SK-N-SH (cell line): ENCODE results near the gene BAHCC1. TPM values are rescaled to one million over a fixed set of nuclear protein-coding genes. Genes with fewer than 3 reads are reported as not detected.

Experiments used
- CTCF ChIA-PET: fragments of 300-600, 350-600 bp; formaldehyde crosslinking; extraction: SDS; loops from one replicate; lab custom pipeline; 2021; lab: Yijun Ruan, JAX
- POLR2A ChIA-PET: fragments of 350-600 bp; sonication (Branson Sonifier 250); formaldehyde crosslinking; extraction: SDS; loops from one replicate; lab custom pipeline; 2020; ENCODE audit warnings: antibody characterized with exemption, inconsistent platforms; lab: Yijun Ruan, JAX
- DNase-seq: peaks from one replicate; pipeline ENCODE4 v3.0.0; 2012
- H2AFZ ChIP-seq: fragments of 200-600 bp; sonication (generic); 2 replicates; pipeline ENCODE4 v1.8.1; 2016; ENCODE audit warnings: antibody characterized with exemption, mild to moderate bottlenecking, low read depth
- H3F3A ChIP-seq: fragments of 200-600 bp; sonication (generic); replicated peaks from 2 replicates; pipeline ENCODE3; 2016; ENCODE audit warnings: antibody characterized with exemption, mild to moderate bottlenecking; ENCODE audit not compliant: insufficient read depth
- H3K27ac ChIP-seq, 2 experiments: fragments of 200-500 bp in 1 of 2; fragments of 200-600 bp in 1 of 2; sonication (Bioruptor generic) in 1 of 2; sonication (generic), shearing (Covaris generic) in 1 of 2; 2 replicates each; pipeline versions ENCODE4 v1.5.1 to v1.6.1; 2014 to 2016; ENCODE audit warnings: low read depth in 2 of 2, inconsistent platforms in 1 of 2, low read length in 1 of 2, mild to moderate bottlenecking in 1 of 2, mixed read lengths in 1 of 2
- H3K27me3 ChIP-seq: fragments of 200-600 bp; sonication (generic), shearing (Covaris generic); 2 replicates; pipeline ENCODE4 v1.6.1; 2016; ENCODE audit warnings: mixed run types; ENCODE audit not compliant: insufficient read depth
- H3K36me3 ChIP-seq, 2 experiments: fragments of 200-500 bp in 1 of 2; fragments of 200-600 bp in 1 of 2; sonication (Bioruptor generic) in 1 of 2; sonication (generic) in 1 of 2; replicated peaks in 1 of 2; 2 replicates each; pipeline versions ENCODE3 to v1.5.1; 2014 to 2016; ENCODE audit warnings: low read length in 1 of 2, mild to moderate bottlenecking in 1 of 2; ENCODE audit not compliant: insufficient read depth in 2 of 2, control insufficient read depth in 1 of 2
- H3K4me1 ChIP-seq, 2 experiments: fragments of 200-500 bp in 1 of 2; fragments of 200-600 bp in 1 of 2; sonication (Bioruptor generic) in 1 of 2; sonication (generic), shearing (Covaris generic) in 1 of 2; 2 replicates each; pipeline versions ENCODE4 v1.5.1 to v1.6.1; 2014 to 2016; ENCODE audit warnings: low read depth in 1 of 2, low read length in 1 of 2, mixed run types in 1 of 2; ENCODE audit not compliant: insufficient read depth in 2 of 2, control insufficient read depth in 1 of 2
- H3K4me2 ChIP-seq: fragments of 200-600 bp; sonication (generic), shearing (Covaris generic); 2 replicates; pipeline ENCODE4 v1.6.1; 2017; ENCODE audit warnings: mixed run types
- H3K4me3 ChIP-seq, 2 experiments: fragments of 200-500 bp in 1 of 2; fragments of 200-600 bp in 1 of 2; sonication (Bioruptor generic) in 1 of 2; sonication (generic), shearing (Covaris generic) in 1 of 2; 2 replicates each; pipeline versions ENCODE4 v1.5.1 to v1.8.1; 2014 to 2016; ENCODE audit warnings: low read depth in 2 of 2, inconsistent platforms in 1 of 2, low read length in 1 of 2, mild to moderate bottlenecking in 1 of 2, mixed read lengths in 1 of 2, moderate library complexity in 1 of 2
- H3K79me2 ChIP-seq: fragments of 200-600 bp; sonication (generic); 2 replicates; pipeline ENCODE4 v1.8.1; 2017; ENCODE audit warnings: mild to moderate bottlenecking; ENCODE audit not compliant: insufficient read depth
- H3K9ac ChIP-seq: fragments of 200-600 bp; sonication (generic); 2 replicates; pipeline ENCODE4 v1.6.1; 2017; ENCODE audit warnings: mixed run types
- H3K9me2 ChIP-seq: fragments of 200-600 bp; sonication (generic); 2 replicates; pipeline ENCODE4 v1.6.1; 2017; ENCODE audit warnings: mixed run types
- H3K9me3 ChIP-seq: fragments of 200-600 bp; sonication (generic); 2 replicates; pipeline ENCODE4 v1.6.1; 2017; ENCODE audit warnings: mixed run types, mild to moderate bottlenecking, moderate library complexity
- H4K20me1 ChIP-seq: fragments of 200-600 bp; sonication (generic); 2 replicates; pipeline ENCODE4 v1.6.1; 2017; ENCODE audit warnings: mild to moderate bottlenecking, mixed run types; ENCODE audit not compliant: insufficient read depth
- ELF1 ChIP-seq: IDR thresholded peaks from 2 replicates; pipeline ENCODE4 v1.4.0; 2012
- EP300 ChIP-seq, 2 experiments: IDR thresholded peaks; 2 replicates each; pipeline versions ENCODE4 v1.4.0 to v1.6.1; 2012; ENCODE audit warnings: borderline replicate concordance in 1 of 2, low read depth in 1 of 2, low read length in 1 of 2
- EZH2phosphoT487 ChIP-seq: fragments of 200-600 bp; sonication (generic); IDR thresholded peaks from 2 replicates; pipeline ENCODE4 v1.6.1; 2017; ENCODE audit warnings: low read depth, mixed run types, mild to moderate bottlenecking, antibody characterized with exemption, moderate library complexity, borderline replicate concordance
- FOSL2 ChIP-seq: IDR thresholded peaks from 2 replicates; pipeline ENCODE4 v1.4.0; 2012; ENCODE audit warnings: low read depth, mild to moderate bottlenecking, moderate library complexity, borderline replicate concordance
- FOXJ3 ChIP-seq: sonication (generic); formaldehyde crosslinking; IDR thresholded peaks from 2 replicates; pipeline ENCODE4 v1.5.1; 2020; ENCODE audit warnings: mild to moderate bottlenecking, missing genetic modification reagents
- GABPA ChIP-seq: IDR thresholded peaks from 2 replicates; pipeline ENCODE4 v1.4.0; 2012; ENCODE audit warnings: low read depth, mild to moderate bottlenecking
- IRF3 ChIP-seq: fragments of 150-350 bp; IDR thresholded peaks from 2 replicates; pipeline ENCODE4 v1.6.1; 2016; ENCODE audit warnings: mild to moderate bottlenecking, low read depth, low read length
- JUND ChIP-seq: IDR thresholded peaks from 2 replicates; pipeline ENCODE4 v1.4.0; 2012
- MEF2A ChIP-seq: IDR thresholded peaks from 2 replicates; pipeline ENCODE4 v1.4.0; 2012; ENCODE audit warnings: low read depth, borderline replicate concordance
- MXI1 ChIP-seq: IDR thresholded peaks from 2 replicates; pipeline ENCODE4 v1.6.1; 2012; ENCODE audit warnings: mild to moderate bottlenecking, low read depth, low read length, improper control_type of control experiment
- NRF1 ChIP-seq: IDR thresholded peaks from 2 replicates; pipeline ENCODE4 v1.6.1; 2012; ENCODE audit warnings: low read depth, mild to moderate bottlenecking, low read length
- POLR2AphosphoS5 ChIP-seq: IDR thresholded peaks from 2 replicates; pipeline ENCODE4 v1.6.1; 2012; ENCODE audit warnings: low read depth, low read length
- RCOR1 ChIP-seq: fragments of 150-350 bp; IDR thresholded peaks from 2 replicates; pipeline ENCODE4 v1.6.1; 2017; ENCODE audit warnings: antibody characterized with exemption, low read length
- SIN3A ChIP-seq: IDR thresholded peaks from 2 replicates; pipeline ENCODE4 v1.6.1; 2012; ENCODE audit warnings: low read depth, mild to moderate bottlenecking, low read length, moderate library complexity, borderline replicate concordance
- SMC3 ChIP-seq: IDR thresholded peaks from 2 replicates; pipeline ENCODE4 v1.6.1; 2012; ENCODE audit warnings: low read depth, low read length, improper control_type of control experiment
- TCF12 ChIP-seq: IDR thresholded peaks from 2 replicates; pipeline ENCODE4 v1.4.0; 2012
- TEAD4 ChIP-seq: IDR thresholded peaks from 2 replicates; pipeline ENCODE4 v1.4.0; 2012; ENCODE audit warnings: mild to moderate bottlenecking, borderline replicate concordance; ENCODE audit not compliant: insufficient read depth
- YY1 ChIP-seq: IDR thresholded peaks from 2 replicates; pipeline ENCODE4 v1.4.0; 2012; ENCODE audit warnings: low read depth, mild to moderate bottlenecking
- ZBTB33 ChIP-seq: IDR thresholded peaks from 2 replicates; pipeline ENCODE4 v1.4.0; 2012; ENCODE audit warnings: low read depth, borderline replicate concordance
- WGBS: methylation state at CpG from one replicate; pipeline ENCODE4 v1.1.6; 2017; ENCODE audit warnings: low lambda C conversion rate; 5-methylcytosine and 5-hydroxymethylcytosine counted together
- polyA plus RNA-seq, 3 experiments: library from polyadenylated mRNA; depleted of rRNA; stranded (reverse); fragments of >200 nt; gene quantifications; 2 replicates each; pipeline ENCODE4 v1.2.3, GENCODE V29; 2012
- TF ChIP-seq, protein P1 (sequence below): IDR thresholded peaks from 2 replicates; pipeline ENCODE4; 2012
- TF ChIP-seq, protein P2 (sequence below): IDR thresholded peaks from 2 replicates; pipeline ENCODE4 v1.4.0; 2012; ENCODE audit warnings: low read depth, borderline replicate concordance
- TF ChIP-seq, protein P3 (sequence below): IDR thresholded peaks from 2 replicates; pipeline ENCODE4 v1.4.0; 2012; ENCODE audit warnings: low read depth
- TF ChIP-seq, protein P4 (sequence below): fragments of 200-600 bp; sonication (generic); IDR thresholded peaks from 2 replicates; pipeline ENCODE4 v1.6.1; 2017; ENCODE audit warnings: antibody characterized with exemption, mild to moderate bottlenecking, moderate library complexity

The BAHCC1 gene
- polyA plus RNA-seq, 1 of the 3 experiments (the other 2 are of a cell fraction), result 6.4 TPM

DNA sequence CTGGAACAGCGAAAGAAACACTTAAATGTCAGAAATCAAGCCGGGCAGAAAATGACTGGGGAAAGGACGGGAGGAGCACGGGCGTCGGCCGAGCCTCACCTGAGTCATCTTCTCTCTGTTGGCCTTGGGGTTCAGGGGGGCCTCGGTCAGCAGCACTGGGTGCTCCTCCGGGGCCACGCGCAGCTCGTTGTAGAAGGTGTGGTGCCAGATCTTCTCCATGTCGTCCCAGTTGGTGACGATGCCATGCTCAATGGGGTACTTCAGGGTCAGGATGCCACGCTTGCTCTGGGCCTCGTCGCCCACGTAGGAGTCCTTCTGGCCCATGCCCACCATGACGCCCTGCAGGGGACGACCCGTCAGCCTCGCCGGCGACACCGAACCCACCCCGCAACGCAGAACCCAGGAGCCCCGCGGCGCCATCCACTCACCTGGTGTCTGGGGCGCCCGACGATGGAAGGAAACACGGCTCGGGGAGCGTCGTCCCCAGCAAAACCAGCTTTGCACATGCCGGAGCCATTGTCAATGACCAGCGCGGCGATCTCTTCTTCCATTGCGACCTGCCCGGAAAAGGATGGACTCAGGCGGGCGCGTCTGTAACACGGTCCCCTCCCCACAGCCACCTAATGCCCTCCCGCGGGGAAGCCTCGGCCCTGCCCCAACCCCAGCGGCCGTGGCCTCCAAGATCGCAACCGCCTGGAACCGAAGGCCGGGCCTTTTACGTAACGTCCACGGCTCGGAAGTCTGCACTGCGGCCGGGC is 116.7 kb downstream of the BAHCC1 start:
- H3K27ac ChIP-seq, result peak overlapping the region; percentile 67 to 88
- no peaks in the 10 kb centered on the region for H3K9me3 ChIP-seq
- peaks cover 32 to 42% of the 10 kb centered on the region in 2 experiments for H3K36me3 ChIP-seq
- no peaks in the 10 kb centered on the region for H3K27me3 ChIP-seq
- TF ChIP-seq SMC3, result no peak
- no peak; the same call in 1 of the 2 replicates for TF ChIP-seq YY1
- no peak for TF ChIP-seq ZBTB33
- TF ChIP-seq IRF3, result no peak
- TF ChIP-seq TCF12, result no peak
- TF ChIP-seq FOXJ3 (CRISPR knock-in tag), result no peak
- 0 out of 2 replicates have a peak, but pooled peaks have one; percentile 6 for TF ChIP-seq SIN3A
- TF ChIP-seq MEF2A, result no peak
- TF ChIP-seq, protein P1, sequence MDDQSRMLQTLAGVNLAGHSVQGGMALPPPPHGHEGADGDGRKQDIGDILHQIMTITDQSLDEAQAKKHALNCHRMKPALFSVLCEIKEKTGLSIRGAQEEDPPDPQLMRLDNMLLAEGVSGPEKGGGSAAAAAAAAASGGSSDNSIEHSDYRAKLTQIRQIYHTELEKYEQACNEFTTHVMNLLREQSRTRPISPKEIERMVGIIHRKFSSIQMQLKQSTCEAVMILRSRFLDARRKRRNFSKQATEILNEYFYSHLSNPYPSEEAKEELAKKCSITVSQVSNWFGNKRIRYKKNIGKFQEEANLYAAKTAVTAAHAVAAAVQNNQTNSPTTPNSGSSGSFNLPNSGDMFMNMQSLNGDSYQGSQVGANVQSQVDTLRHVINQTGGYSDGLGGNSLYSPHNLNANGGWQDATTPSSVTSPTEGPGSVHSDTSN, result peak; percentile 31; the same call in 1 of the 2 replicates
- no peak for TF ChIP-seq EZH2phosphoT487
- no peak for TF ChIP-seq NRF1
- TF ChIP-seq POLR2AphosphoS5, result peak; percentile 51
- TF ChIP-seq, protein P2, sequence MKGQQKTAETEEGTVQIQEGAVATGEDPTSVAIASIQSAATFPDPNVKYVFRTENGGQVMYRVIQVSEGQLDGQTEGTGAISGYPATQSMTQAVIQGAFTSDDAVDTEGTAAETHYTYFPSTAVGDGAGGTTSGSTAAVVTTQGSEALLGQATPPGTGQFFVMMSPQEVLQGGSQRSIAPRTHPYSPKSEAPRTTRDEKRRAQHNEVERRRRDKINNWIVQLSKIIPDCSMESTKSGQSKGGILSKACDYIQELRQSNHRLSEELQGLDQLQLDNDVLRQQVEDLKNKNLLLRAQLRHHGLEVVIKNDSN, result no peak
- no peak; the same call in 1 of the 2 replicates for TF ChIP-seq TEAD4
- no peak for TF ChIP-seq MXI1
- no peak for TF ChIP-seq ELF1
- TF ChIP-seq, protein P3, sequence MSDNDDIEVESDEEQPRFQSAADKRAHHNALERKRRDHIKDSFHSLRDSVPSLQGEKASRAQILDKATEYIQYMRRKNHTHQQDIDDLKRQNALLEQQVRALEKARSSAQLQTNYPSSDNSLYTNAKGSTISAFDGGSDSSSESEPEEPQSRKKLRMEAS, result no peak
- no peak for TF ChIP-seq FOSL2
- 0 out of 2 replicates have a peak, but pooled peaks have one; percentile 3 for TF ChIP-seq JUND
- no peak for TF ChIP-seq GABPA
- TF ChIP-seq EP300 (IDR thresholded peaks at IDR 0.05; ENCODE audit: borderline replicate concordance in 1 of 2, low read depth in 1 of 2, low read length in 1 of 2), result no peak
- no peak for TF ChIP-seq RCOR1
- TF ChIP-seq, protein P4, sequence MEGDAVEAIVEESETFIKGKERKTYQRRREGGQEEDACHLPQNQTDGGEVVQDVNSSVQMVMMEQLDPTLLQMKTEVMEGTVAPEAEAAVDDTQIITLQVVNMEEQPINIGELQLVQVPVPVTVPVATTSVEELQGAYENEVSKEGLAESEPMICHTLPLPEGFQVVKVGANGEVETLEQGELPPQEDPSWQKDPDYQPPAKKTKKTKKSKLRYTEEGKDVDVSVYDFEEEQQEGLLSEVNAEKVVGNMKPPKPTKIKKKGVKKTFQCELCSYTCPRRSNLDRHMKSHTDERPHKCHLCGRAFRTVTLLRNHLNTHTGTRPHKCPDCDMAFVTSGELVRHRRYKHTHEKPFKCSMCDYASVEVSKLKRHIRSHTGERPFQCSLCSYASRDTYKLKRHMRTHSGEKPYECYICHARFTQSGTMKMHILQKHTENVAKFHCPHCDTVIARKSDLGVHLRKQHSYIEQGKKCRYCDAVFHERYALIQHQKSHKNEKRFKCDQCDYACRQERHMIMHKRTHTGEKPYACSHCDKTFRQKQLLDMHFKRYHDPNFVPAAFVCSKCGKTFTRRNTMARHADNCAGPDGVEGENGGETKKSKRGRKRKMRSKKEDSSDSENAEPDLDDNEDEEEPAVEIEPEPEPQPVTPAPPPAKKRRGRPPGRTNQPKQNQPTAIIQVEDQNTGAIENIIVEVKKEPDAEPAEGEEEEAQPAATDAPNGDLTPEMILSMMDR, result no peak
- TF ChIP-seq, all 33 proteins: peak for 4
- 1% methylated on average over 29 of the region's 62 CpGs for WGBS
- H4K20me1 ChIP-seq, result peaks cover 56% of the 10 kb centered on the region
- ChIA-PET CTCF (interaction anchor here (0.7 to 4.2 kb wide), 6 partner anchors 22 to 447 kb away, joined by 4 to 20 read pairs (median 5); no protein-coding TSS in a partner anchor), POLR2A (interaction anchor here (0.6 to 2.5 kb wide), 11 partner anchors 13 to 117 kb away, joined by 3 to 12 read pairs (median 4); partner anchors contain the start of genes BAHCC1, FAAP100 and FSCN2)
- no peak overlapping the region for H2AFZ ChIP-seq
- H3K79me2 ChIP-seq, result peaks cover 82% of the 10 kb centered on the region
- peaks cover 77% of the 10 kb centered on the region for H3F3A ChIP-seq
- H3K4me1 ChIP-seq, result peaks cover 12 to 54% of the 10 kb centered on the region in 2 experiments; a peak in 3 of 4 replicates
- H3K9ac ChIP-seq, result peak overlapping the region; percentile 81
- peak overlapping the region; percentile 70 to 91 for H3K4me3 ChIP-seq
- no peak for DNase-seq
- peak overlapping the region; percentile 93 for H3K4me2 ChIP-seq
- H3K9me2 ChIP-seq, result no peaks in the 10 kb centered on the region
